ENCODE measurements around the gene TOX3. TPM values are rescaled to one million over a fixed set of nuclear protein-coding genes. Genes with fewer than 3 reads are reported as not detected.

Gene TOX3
- total and polyA plus RNA-seq, 2 of the 13 experiments (the other 11 are each of a cell fraction or from before 2014, with no cell fraction given), result 14.5 to 98.6 TPM

DNA sequence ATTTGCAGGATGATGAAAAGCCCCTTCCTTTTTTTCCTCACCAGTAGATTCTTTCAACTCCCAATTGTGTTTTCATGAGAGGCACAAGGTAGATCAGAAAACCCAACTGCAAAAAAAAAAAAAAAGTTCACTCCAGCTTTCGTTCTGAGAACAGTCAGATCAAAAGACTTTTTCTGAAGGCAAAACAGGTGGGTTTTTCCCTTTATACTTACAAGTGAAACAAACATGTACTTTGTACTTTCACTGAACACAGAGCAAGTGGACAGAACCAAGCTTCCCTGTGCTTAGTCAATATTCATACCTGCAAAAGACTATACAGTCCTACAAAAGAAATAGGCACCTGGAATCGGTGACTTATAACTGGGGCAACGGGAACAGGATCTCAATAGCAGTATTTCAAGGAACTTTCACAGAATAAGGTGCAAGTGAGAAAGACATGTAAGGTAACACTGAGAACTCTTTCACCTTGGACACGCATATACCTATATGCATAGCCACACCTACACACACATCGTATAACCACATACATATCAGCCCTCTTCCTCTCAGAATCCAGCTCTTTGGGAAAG, 54.1 kb downstream of the TOX3 start (continued):
- TF ChIP-seq, protein P1, sequence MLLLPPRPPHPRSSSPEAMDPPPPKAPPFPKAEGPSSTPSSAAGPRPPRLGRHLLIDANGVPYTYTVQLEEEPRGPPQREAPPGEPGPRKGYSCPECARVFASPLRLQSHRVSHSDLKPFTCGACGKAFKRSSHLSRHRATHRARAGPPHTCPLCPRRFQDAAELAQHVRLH (CRISPR knock-in tag; IDR thresholded peaks at IDR 0.05; ENCODE audit: borderline replicate concordance, low read depth), result 0 out of 2 replicates have a peak, but pooled peaks have one; percentile 42
- TF ChIP-seq MEF2D (CRISPR knock-in tag; IDR thresholded peaks at IDR 0.05), result peak; percentile 91
- peak; percentile 99 for TF ChIP-seq IKZF5 (CRISPR knock-in tag; IDR thresholded peaks at IDR 0.05)
- peak; percentile 82 for TF ChIP-seq ZBTB7B (CRISPR knock-in tag; IDR thresholded peaks at IDR 0.05)
- peak; percentile 94 for TF ChIP-seq DPF2 (CRISPR knock-in tag; IDR thresholded peaks at IDR 0.05; ENCODE audit: borderline replicate concordance, low read depth)
- peak; percentile 97 for TF ChIP-seq HMG20A (CRISPR knock-in tag; IDR thresholded peaks at IDR 0.05; ENCODE audit: borderline replicate concordance)
- TF ChIP-seq, protein P2, sequence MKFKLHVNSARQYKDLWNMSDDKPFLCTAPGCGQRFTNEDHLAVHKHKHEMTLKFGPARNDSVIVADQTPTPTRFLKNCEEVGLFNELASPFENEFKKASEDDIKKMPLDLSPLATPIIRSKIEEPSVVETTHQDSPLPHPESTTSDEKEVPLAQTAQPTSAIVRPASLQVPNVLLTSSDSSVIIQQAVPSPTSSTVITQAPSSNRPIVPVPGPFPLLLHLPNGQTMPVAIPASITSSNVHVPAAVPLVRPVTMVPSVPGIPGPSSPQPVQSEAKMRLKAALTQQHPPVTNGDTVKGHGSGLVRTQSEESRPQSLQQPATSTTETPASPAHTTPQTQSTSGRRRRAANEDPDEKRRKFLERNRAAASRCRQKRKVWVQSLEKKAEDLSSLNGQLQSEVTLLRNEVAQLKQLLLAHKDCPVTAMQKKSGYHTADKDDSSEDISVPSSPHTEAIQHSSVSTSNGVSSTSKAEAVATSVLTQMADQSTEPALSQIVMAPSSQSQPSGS (CRISPR knock-in tag; IDR thresholded peaks at IDR 0.05), result peak; percentile 73
- no peak for TF ChIP-seq CEBPZ (IDR thresholded peaks at IDR 0.05; ENCODE audit: low read length)
- peak; percentile 99 for TF ChIP-seq NFKBIZ (CRISPR knock-in tag; IDR thresholded peaks at IDR 0.05)
- no peak for TF ChIP-seq TERF1 (CRISPR knock-in tag; IDR thresholded peaks at IDR 0.05)
- peak; percentile 72; the same call in 1 of the 2 replicates for TF ChIP-seq SIX4 (CRISPR knock-in tag; IDR thresholded peaks at IDR 0.05)
- TF ChIP-seq ZSCAN21 (CRISPR knock-in tag; IDR thresholded peaks at IDR 0.05; ENCODE audit: borderline replicate concordance), result no peak
- TF ChIP-seq JUND (CRISPR knock-in tag; IDR thresholded peaks at IDR 0.05), result no peak
- no peak for TF ChIP-seq BRCA1 (CRISPR knock-in tag; IDR thresholded peaks at IDR 0.05)
- TF ChIP-seq SKI (IDR thresholded peaks at IDR 0.05; ENCODE audit: partially characterized antibody), result peak; percentile 36
- peak in 1 of 2 experiments; percentile 99; a peak in 2 of 4 replicates for TF ChIP-seq EP300 (IDR thresholded peaks at IDR 0.05; ENCODE audit: low read depth in 2 of 2, low read length in 2 of 2)
- TF ChIP-seq EP300 (CRISPR knock-in tag; IDR thresholded peaks at IDR 0.05; ENCODE audit: borderline replicate concordance), result peak; percentile 85
- TF ChIP-seq SMC3 (IDR thresholded peaks at IDR 0.05; ENCODE audit: low read length), result 0 out of 2 replicates have a peak, but pooled peaks have one; percentile 26
- TF ChIP-seq THRA (CRISPR knock-in tag; IDR thresholded peaks at IDR 0.05; ENCODE audit: borderline replicate concordance), result peak; percentile 79
- TF ChIP-seq DMAP1 (CRISPR knock-in tag; IDR thresholded peaks at IDR 0.05), result peak; percentile 57; the same call in 1 of the 2 replicates
- peak; percentile 85 for TF ChIP-seq RARA (CRISPR knock-in tag; IDR thresholded peaks at IDR 0.05)
- peak; percentile 62 for TF ChIP-seq ONECUT2 (CRISPR knock-in tag; IDR thresholded peaks at IDR 0.05)
- TF ChIP-seq ELF1 (CRISPR knock-in tag; IDR thresholded peaks at IDR 0.05), result no peak
